Chondrocyte (in vitro differentiated cells): ENCODE measurements around the gene ATG7. TPM values are rescaled to one million over a fixed set of nuclear protein-coding genes. Genes with fewer than 3 reads are reported as not detected.

Source experiments
- DNase-seq: peaks from one replicate; pipeline ENCODE4 v3.0.0; 2021; ENCODE audit warnings: mixed read lengths, low spot score
- H3K27ac Mint-ChIP-seq: one replicate; pipeline ENCODE4 v1.8.0; 2021; ENCODE audit warnings: mild to moderate bottlenecking, moderate library complexity, mixed read lengths; ENCODE audit not compliant: unreplicated experiment
- H3K27me3 Mint-ChIP-seq: 2 replicates; pipeline ENCODE4 v1.8.0; 2021; ENCODE audit warnings: low read depth, mixed read lengths
- H3K36me3 Mint-ChIP-seq: 2 replicates; pipeline ENCODE4 v1.8.0; 2021; ENCODE audit warnings: low read depth, mixed read lengths
- H3K4me1 Mint-ChIP-seq: 2 replicates; pipeline ENCODE4 v1.8.0; 2021; ENCODE audit warnings: low read depth, mild to moderate bottlenecking, mixed read lengths
- H3K4me3 Mint-ChIP-seq: one replicate; pipeline ENCODE4 v1.8.0; 2021; ENCODE audit warnings: mild to moderate bottlenecking, moderate library complexity, mixed read lengths; ENCODE audit not compliant: unreplicated experiment
- H3K9me3 Mint-ChIP-seq: 2 replicates; pipeline ENCODE4 v1.8.0; 2021; ENCODE audit warnings: low read depth, mixed read lengths
- CTCF ChIP-seq: fragments of 200-600 bp; sonication (generic); IDR thresholded peaks from 2 replicates; pipeline ENCODE4 v1.5.0; 2021; ENCODE audit warnings: antibody characterized with exemption, mild to moderate bottlenecking, moderate library complexity
- total RNA-seq: library from RNA; stranded (reverse); gene quantifications from 3 replicates; pipeline ENCODE4 v1.2.1, GENCODE V29; 2021

Gene ATG7
- total RNA-seq, 1 donor from 2014 or later, result 27.4 TPM

- peak overlapping the region; percentile 91 for H3K27ac Mint-ChIP-seq
- peaks cover 20% of the 10 kb centered on the region for H3K36me3 Mint-ChIP-seq
- H3K27me3 Mint-ChIP-seq, result no peaks in the 10 kb centered on the region
- no peaks in the 10 kb centered on the region for H3K9me3 Mint-ChIP-seq
- H3K4me3 Mint-ChIP-seq, result peak overlapping the region; percentile 60
- H3K4me1 Mint-ChIP-seq, result peaks cover 90% of the 10 kb centered on the region
- no peak for TF ChIP-seq CTCF
- no peak for DNase-seq
Observed at GRCh38 chr3:11582191-11582968, 310.2 kb downstream of the ATG7 start.

GRCh38 chr3:11583235-11583634 is 311.0 kb downstream of the ATG7 start:
- peaks cover 90% of the 10 kb centered on the region for H3K4me1 Mint-ChIP-seq
- no peaks in the 10 kb centered on the region for H3K27me3 Mint-ChIP-seq
- no peak for DNase-seq
- peaks cover 23% of the 10 kb centered on the region for H3K36me3 Mint-ChIP-seq
- TF ChIP-seq CTCF, result no peak
- no peak overlapping the region for H3K4me3 Mint-ChIP-seq
- peak overlapping the region; percentile 91 for H3K27ac Mint-ChIP-seq
- no peaks in the 10 kb centered on the region for H3K9me3 Mint-ChIP-seq

GRCh38 chr3:11583638-11584046 is 311.4 kb downstream of the ATG7 start:
- Mint-ChIP-seq H3K36me3 (peaks cover 26% of the 10 kb centered on the region), H3K4me3 (no peak overlapping the region), H3K4me1 (peaks cover 93% of the 10 kb centered on the region), H3K27me3 (no peaks in the 10 kb centered on the region), H3K9me3 (no peaks in the 10 kb centered on the region), H3K27ac (peak overlapping the region; percentile 91)
- no peak for DNase-seq
- no peak for TF ChIP-seq CTCF

GRCh38 chr3:11584570-11584969 is 312.4 kb downstream of the ATG7 start:
- no peak for TF ChIP-seq CTCF
- no peaks in the 10 kb centered on the region for H3K9me3 Mint-ChIP-seq
- peaks cover 30% of the 10 kb centered on the region for H3K36me3 Mint-ChIP-seq
- peaks cover 98% of the 10 kb centered on the region for H3K4me1 Mint-ChIP-seq
- H3K27me3 Mint-ChIP-seq, result no peaks in the 10 kb centered on the region
- H3K4me3 Mint-ChIP-seq, result no peak overlapping the region
- DNase-seq, result no peak
- H3K27ac Mint-ChIP-seq, result peak overlapping the region; percentile 91

- Mint-ChIP-seq H3K36me3 (peaks cover 23% of the 10 kb centered on the region), H3K4me1 (peaks cover 100% of the 10 kb centered on the region), H3K9me3 (no peaks in the 10 kb centered on the region), H3K4me3 (no peak overlapping the region), H3K27me3 (no peaks in the 10 kb centered on the region), H3K27ac (peak overlapping the region; percentile 68)
- TF ChIP-seq CTCF, result no peak
- DNase-seq, result no peak
Observed at GRCh38 chr3:11587766-11588165, 315.6 kb downstream of the ATG7 start.
